K562 (cell line): ENCODE results near the gene IMP4. TPM values are rescaled to one million over a fixed set of nuclear protein-coding genes. Genes with fewer than 3 reads are reported as not detected.

Experiments used
- ASH1L ChIP-seq: fragments of 450-650 bp; IDR thresholded peaks from 2 replicates; pipeline ENCODE4 v1.6.1; 2018; ENCODE audit warnings: borderline replicate concordance, mild to moderate bottlenecking, low read depth; ENCODE audit not compliant: partially characterized antibody
- CBX3 ChIP-seq, 2 experiments: IDR thresholded peaks; 1 replicate in 1 of 2; 2 replicates in 1 of 2; pipeline ENCODE4 v1.6.1; 2012; ENCODE audit warnings: inconsistent platforms in 2 of 2, low read length in 2 of 2, borderline replicate concordance in 1 of 2, control low read depth in 1 of 2
- GABPB1 ChIP-seq: sonication (generic); formaldehyde crosslinking; IDR thresholded peaks from 2 replicates; pipeline ENCODE4 v1.8.0; 2022; ENCODE audit warnings: mild to moderate bottlenecking, missing genetic modification reagents
- MEF2D ChIP-seq: conservative IDR thresholded peaks from 2 replicates; pipeline ENCODE4 v1.6.1; 2016; ENCODE audit warnings: low read depth, missing genetic modification characterization, missing compliant biosample characterization
- NRF1 ChIP-seq, 2 experiments: fragments of 450-650 bp; IDR thresholded peaks in 1 of 2; conservative IDR thresholded peaks in 1 of 2; 2 replicates each; pipeline ENCODE4 v1.6.1; 2014; ENCODE audit warnings: mild to moderate bottlenecking in 2 of 2
- NUFIP1 ChIP-seq: fragments of 450-650 bp; IDR thresholded peaks from 2 replicates; pipeline ENCODE4 v1.6.1; 2018; ENCODE audit not compliant: partially characterized antibody
- PHF8 ChIP-seq: fragments of 200-600 bp; sonication (generic); IDR thresholded peaks from 2 replicates; pipeline ENCODE4 v1.6.1; 2012; ENCODE audit warnings: mixed run types, mild to moderate bottlenecking, inconsistent platforms, low read length, moderate library complexity, borderline replicate concordance
- POLR2G ChIP-seq: fragments of 200-400 bp; formaldehyde crosslinking; IDR thresholded peaks from 2 replicates; pipeline ENCODE4 v1.6.1; 2017; ENCODE audit warnings: low read depth, mild to moderate bottlenecking, antibody characterized with exemption, low read length, moderate library complexity
- POLR2H ChIP-seq: IDR thresholded peaks from 2 replicates; pipeline ENCODE4 v1.6.1; 2016; ENCODE audit warnings: missing genetic modification characterization, low read depth, mild to moderate bottlenecking, control low read depth, missing compliant biosample characterization, moderate library complexity
- POLR3A ChIP-seq: IDR thresholded peaks from 2 replicates; pipeline ENCODE4 v1.6.1; 2011; ENCODE audit warnings: borderline replicate concordance, mild to moderate bottlenecking, moderate library complexity; ENCODE audit not compliant: insufficient read length, insufficient read depth; ENCODE audit errors: extremely low read depth
- RBM22 ChIP-seq: fragments of 200-400 bp; formaldehyde crosslinking; IDR thresholded peaks from 2 replicates; pipeline ENCODE4 v1.6.1; 2018; ENCODE audit warnings: low read length, low read depth; ENCODE audit not compliant: poor library complexity, severe bottlenecking
- RNF2 ChIP-seq: sonication (generic); IDR thresholded peaks from 2 replicates; pipeline ENCODE4 v1.6.1; 2016
- TEAD4 ChIP-seq, 2 experiments: sonication (generic) in 1 of 2; formaldehyde crosslinking in 1 of 2; IDR thresholded peaks; 2 replicates each; pipeline versions ENCODE4 v1.6.1 to v1.8.0; 2012 to 2022; ENCODE audit warnings: borderline replicate concordance in 1 of 2, inconsistent platforms in 1 of 2, low read length in 1 of 2, mild to moderate bottlenecking in 1 of 2, missing genetic modification reagents in 1 of 2
- TFAM ChIP-seq: fragments of 250-450 bp; sonication (Bioruptor Pico); conservative IDR thresholded peaks from 2 replicates; pipeline ENCODE4 v1.5.0; 2021; ENCODE audit warnings: mild to moderate bottlenecking, moderate library complexity
- ZBTB7A ChIP-seq: IDR thresholded peaks from 2 replicates; pipeline ENCODE4 v1.6.1; 2011; ENCODE audit warnings: low read depth, mild to moderate bottlenecking, low read length, moderate library complexity, borderline replicate concordance; ENCODE audit not compliant: control insufficient read depth
- ZNF12 ChIP-seq: sonication (generic); formaldehyde crosslinking; IDR thresholded peaks from 2 replicates; pipeline ENCODE4 v1.4.0; 2020; ENCODE audit warnings: mild to moderate bottlenecking, missing genetic modification reagents
- ZNF274 ChIP-seq: IDR thresholded peaks from 2 replicates; pipeline ENCODE4 v1.6.1; 2011; ENCODE audit warnings: low read depth, mild to moderate bottlenecking, low read length, moderate library complexity, borderline replicate concordance
- ZNF57 ChIP-seq: fragments of 450-650 bp; formaldehyde crosslinking; IDR thresholded peaks from 2 replicates; pipeline ENCODE4 v1.4.0; 2020; ENCODE audit warnings: mild to moderate bottlenecking, moderate library complexity
- ZNF592 ChIP-seq: fragments of 450-650 bp; IDR thresholded peaks from 2 replicates; pipeline ENCODE4 v1.6.1; 2017; ENCODE audit warnings: antibody characterized with exemption, mild to moderate bottlenecking
- polyA plus RNA-seq, 8 experiments: library from polyadenylated mRNA; depleted of rRNA in 4 of 8; stranded (reverse) in 5 of 8; unstranded in 3 of 8; fragments of >200 nt; fragmentation: Nextera tagmentation in 2 of 8; fragmentation: Illumina TruSeq in 1 of 8; extraction: Ambion mirVana in 2 of 8; extraction: Trizol in 1 of 8; gene quantifications; 2 replicates each; pipeline versions ENCODE4 v1.2.1 to v1.2.3, GENCODE V29; 2011 to 2014; ENCODE audit warnings: inconsistent platforms in 1 of 8, missing spikeins in 1 of 8
- total RNA-seq, 7 experiments: library from RNA; depleted of rRNA in 6 of 7; stranded (reverse); fragments of >200 nt in 6 of 7; fragmentation: Illumina TruSeq in 2 of 7; extraction: Trizol in 2 of 7; gene quantifications; 2 replicates each; pipeline versions ENCODE4 v1.2.1 to v1.2.3, GENCODE V29; 2011 to 2021; ENCODE audit warnings: low replicate concordance in 1 of 7
- TF ChIP-seq, protein P1 (sequence below): fragments of 250-450 bp; sonication (Bioruptor Pico); IDR thresholded peaks from 2 replicates; pipeline ENCODE4 v1.9.0; 2021; ENCODE audit warnings: mild to moderate bottlenecking, inconsistent platforms

The IMP4 gene
- total and polyA plus RNA-seq, 9 of the 15 experiments (the other 6 are each of a cell fraction or from before 2014, with no cell fraction given) = 35.4 to 209 (median 100.0) TPM

- TF ChIP-seq ASH1L (no peak), POLR2G (peak; percentile 87), GABPB1 (0 out of 2 replicates have a peak, but pooled peaks have one; percentile 36), ZBTB7A (peak; percentile 56; the same call in 1 of the 2 replicates), NRF1 (conservative IDR thresholded peaks at IDR 0.05 in 1 of 2, IDR thresholded peaks at IDR 0.05 in 1 of 2) (peak; percentile 85 to 88), POLR2H (tag) (peak; percentile 100), ZNF274 (no peak), TFAM (no peak), PHF8 (peak; percentile 37; the same call in 1 of the 2 replicates), POLR3A (peak; percentile 96), RBM22 (peak; percentile 69), ZNF57 (no peak), MEF2D (peak; percentile 53), CBX3 (IDR thresholded peaks at IDR 0.05; ENCODE audit: borderline replicate concordance in 1 of 2, low read length in 2 of 2) (0 out of 3 replicates have a peak, but pooled peaks of 1 of the 2 experiments have one; percentile 62), TEAD4 (IDR thresholded peaks at IDR 0.05; ENCODE audit: low read length) (peak; percentile 77), TEAD4 (CRISPR knock-in tag; IDR thresholded peaks at IDR 0.05; ENCODE audit: borderline replicate concordance) (0 out of 2 replicates have a peak, but pooled peaks have one; percentile 40), RNF2 (peak; percentile 77; the same call in 1 of the 2 replicates), NUFIP1 (peak; percentile 15), ZNF12 (no peak), ZNF592 (peak; percentile 69)
- TF ChIP-seq, protein P1, sequence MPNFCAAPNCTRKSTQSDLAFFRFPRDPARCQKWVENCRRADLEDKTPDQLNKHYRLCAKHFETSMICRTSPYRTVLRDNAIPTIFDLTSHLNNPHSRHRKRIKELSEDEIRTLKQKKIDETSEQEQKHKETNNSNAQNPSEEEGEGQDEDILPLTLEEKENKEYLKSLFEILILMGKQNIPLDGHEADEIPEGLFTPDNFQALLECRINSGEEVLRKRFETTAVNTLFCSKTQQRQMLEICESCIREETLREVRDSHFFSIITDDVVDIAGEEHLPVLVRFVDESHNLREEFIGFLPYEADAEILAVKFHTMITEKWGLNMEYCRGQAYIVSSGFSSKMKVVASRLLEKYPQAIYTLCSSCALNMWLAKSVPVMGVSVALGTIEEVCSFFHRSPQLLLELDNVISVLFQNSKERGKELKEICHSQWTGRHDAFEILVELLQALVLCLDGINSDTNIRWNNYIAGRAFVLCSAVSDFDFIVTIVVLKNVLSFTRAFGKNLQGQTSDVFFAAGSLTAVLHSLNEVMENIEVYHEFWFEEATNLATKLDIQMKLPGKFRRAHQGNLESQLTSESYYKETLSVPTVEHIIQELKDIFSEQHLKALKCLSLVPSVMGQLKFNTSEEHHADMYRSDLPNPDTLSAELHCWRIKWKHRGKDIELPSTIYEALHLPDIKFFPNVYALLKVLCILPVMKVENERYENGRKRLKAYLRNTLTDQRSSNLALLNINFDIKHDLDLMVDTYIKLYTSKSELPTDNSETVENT (CRISPR knock-in tag) = no peak
These were observed 5.6 kb upstream of the IMP4 start (continued) for GRCh38 chr2:130336877-130337734.
